ENCODE data around the gene IGSF11. TPM values are rescaled to one million over a fixed set of nuclear protein-coding genes. Genes with fewer than 3 reads are reported as not detected.

The IGSF11 gene
- total RNA-seq, 2 experiments from 2014 or later: 0.07 TPM; not detected in 1

GRCh38 chr3:118927449-118927848, 107.2 kb downstream of the IGSF11 start:
- Mint-ChIP-seq H3K36me3 (ENCODE audit: low read depth) (no peaks in the 10 kb centered on the region), H3K9me3 (no peaks in the 10 kb centered on the region), H3K4me3 (no peak overlapping the region), H3K27ac (no peak overlapping the region), H3K27me3 (no peaks in the 10 kb centered on the region), H3K4me1 (ENCODE audit: low read depth) (no peaks in the 10 kb centered on the region)
- no peak for ATAC-seq
- intact Hi-C loops (cut with micrococcal nuclease): no loop called here
- CTCF ChIA-PET: no interaction called here
- no peak for TF ChIP-seq CTCF (IDR thresholded peaks at IDR 0.05)
- DNase-seq: no peak
- POLR2A ChIA-PET: no interaction called here

- DNase-seq: no peak
Measured at GRCh38 chr3:118912188-118912587, 122.5 kb downstream of the IGSF11 start.

GRCh38 chr3:118910332-118910731, 124.3 kb downstream of the IGSF11 start:
- Mint-ChIP-seq H3K4me1 (ENCODE audit: low read depth) (no peaks in the 10 kb centered on the region), H3K36me3 (ENCODE audit: low read depth) (no peaks in the 10 kb centered on the region), H3K27me3 (no peaks in the 10 kb centered on the region), H3K4me3 (no peak overlapping the region), H3K9me3 (no peaks in the 10 kb centered on the region), H3K27ac (no peak overlapping the region)
- no peak for DNase-seq
- intact Hi-C loops (cut with micrococcal nuclease): no loop called here
- TF ChIP-seq CTCF (IDR thresholded peaks at IDR 0.05): no peak
- no peak for ATAC-seq
- POLR2A ChIA-PET: no interaction called here
- CTCF ChIA-PET: interaction anchor here (1.7 to 3.0 kb wide), 2 partner anchors 27 to 28 kb away, joined by 4 to 17 read pairs; no protein-coding TSS in a partner anchor

More at GRCh38 chr3:118912188-118912587, 122.5 kb downstream of the IGSF11 start:
- no peaks in the 10 kb centered on the region for H3K36me3 Mint-ChIP-seq (ENCODE audit: low read depth)
- no peaks in the 10 kb centered on the region for H3K9me3 Mint-ChIP-seq
- ChIA-PET CTCF (interaction anchor here (1.7 kb wide), 1 partner anchor 30 kb away, joined by 4 read pairs; no protein-coding TSS in a partner anchor), POLR2A (no interaction called here)
- intact Hi-C loops (cut with micrococcal nuclease): no loop called here
- H3K27ac Mint-ChIP-seq: no peak overlapping the region
- H3K4me1 Mint-ChIP-seq (ENCODE audit: low read depth): no peaks in the 10 kb centered on the region
- H3K4me3 Mint-ChIP-seq: no peak overlapping the region
- no peak for TF ChIP-seq CTCF (IDR thresholded peaks at IDR 0.05)
- no peak for ATAC-seq
- H3K27me3 Mint-ChIP-seq: no peaks in the 10 kb centered on the region

- ChIA-PET POLR2A (no interaction called here), CTCF (interaction anchor here (3.0 kb wide), 1 partner anchor 26 kb away, joined by 17 read pairs; no protein-coding TSS in a partner anchor)
- intact Hi-C loops (cut with micrococcal nuclease): no loop called here
- no peak overlapping the region for H3K4me3 Mint-ChIP-seq
- H3K36me3 Mint-ChIP-seq (ENCODE audit: low read depth): no peaks in the 10 kb centered on the region
- ATAC-seq (no peak), DNase-seq (no peak)
- H3K9me3 Mint-ChIP-seq: no peaks in the 10 kb centered on the region
- H3K4me1 Mint-ChIP-seq (ENCODE audit: low read depth): no peaks in the 10 kb centered on the region
- no peak overlapping the region for H3K27ac Mint-ChIP-seq
- TF ChIP-seq CTCF (IDR thresholded peaks at IDR 0.05): no peak
- H3K27me3 Mint-ChIP-seq: no peaks in the 10 kb centered on the region
Measured at GRCh38 chr3:118909763-118910162, 124.9 kb downstream of the IGSF11 start.

GRCh38 chr3:118907909-118908308, 126.7 kb downstream of the IGSF11 start:
- H3K27ac Mint-ChIP-seq: no peak overlapping the region

More at GRCh38 chr3:118907909-118908308, 126.7 kb downstream of the IGSF11 start:
- intact Hi-C loops (cut with micrococcal nuclease): no loop called here
- TF ChIP-seq CTCF (IDR thresholded peaks at IDR 0.05): no peak
- no peaks in the 10 kb centered on the region for H3K9me3 Mint-ChIP-seq
- H3K36me3 Mint-ChIP-seq (ENCODE audit: low read depth): no peaks in the 10 kb centered on the region
- ChIA-PET CTCF (interaction anchor here (1.5 to 3.0 kb wide), 2 partner anchors 24 to 127 kb away, joined by 7 to 17 read pairs; partner anchors contain the start of gene IGSF11), POLR2A (no interaction called here)
- H3K4me1 Mint-ChIP-seq (ENCODE audit: low read depth): no peaks in the 10 kb centered on the region
- no peak overlapping the region for H3K4me3 Mint-ChIP-seq
- ATAC-seq (no peak), DNase-seq (no peak)
- H3K27me3 Mint-ChIP-seq: no peaks in the 10 kb centered on the region

Data from activated CD8-positive, alpha-beta T cell treated with anti-CD3 and anti-CD28 coated beads for 36 hours (primary cell).